SH-SY5Y (cell line): Measurements from ENCODE around the gene ST8SIA6.

Source experiments
- GATA2 ChIP-seq: IDR thresholded peaks from 2 replicates; pipeline ENCODE4 v1.6.1; 2011; ENCODE audit warnings: mild to moderate bottlenecking, low read depth, low read length
- GATA3 ChIP-seq: IDR thresholded peaks from 2 replicates; pipeline ENCODE4 v1.6.1; 2011; ENCODE audit warnings: low read depth, mild to moderate bottlenecking, low read length, moderate library complexity

DNA sequence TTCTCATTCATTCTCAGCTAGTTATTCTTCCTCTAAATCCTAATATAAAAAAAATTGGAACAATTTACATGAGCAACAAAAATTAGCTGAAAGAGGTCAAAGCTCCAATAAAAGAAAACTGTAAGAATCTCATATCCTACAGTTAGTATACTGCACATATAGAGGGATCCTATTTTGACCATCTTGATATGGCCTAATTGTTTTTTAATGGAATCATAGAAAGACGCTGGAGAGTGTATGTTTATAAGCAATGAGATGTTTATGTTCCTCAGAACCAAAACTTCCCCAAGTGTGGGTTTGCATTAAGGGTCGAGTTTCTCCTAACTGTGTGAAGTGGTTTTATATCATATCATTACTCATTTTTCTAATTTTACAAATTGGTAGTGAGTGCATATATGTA, 123.9 kb downstream of the ST8SIA6 start:
- TF ChIP-seq GATA2: no peak
- TF ChIP-seq GATA3: no peak
